A673 (cell line): ENCODE measurements around the gene SEC23A.

ENCODE experiments used
- EZH2 ChIP-seq: fragments of 200-600 bp; sonication (generic); IDR thresholded peaks from 2 replicates; pipeline ENCODE4 v1.6.1; 2017; ENCODE audit warnings: borderline replicate concordance, low read depth, mild to moderate bottlenecking, mixed read lengths, antibody characterized with exemption, low read length; ENCODE audit not compliant: poor library complexity, severe bottlenecking
- TF ChIP-seq, protein P1 (sequence below): fragments of 300-800, 200-600 bp; sonication (generic); conservative IDR thresholded peaks from 2 replicates; pipeline ENCODE4 v1.5.1; 2017; ENCODE audit warnings: low read depth, mild to moderate bottlenecking, antibody characterized with exemption, low read length, moderate library complexity, mixed read lengths

DNA sequence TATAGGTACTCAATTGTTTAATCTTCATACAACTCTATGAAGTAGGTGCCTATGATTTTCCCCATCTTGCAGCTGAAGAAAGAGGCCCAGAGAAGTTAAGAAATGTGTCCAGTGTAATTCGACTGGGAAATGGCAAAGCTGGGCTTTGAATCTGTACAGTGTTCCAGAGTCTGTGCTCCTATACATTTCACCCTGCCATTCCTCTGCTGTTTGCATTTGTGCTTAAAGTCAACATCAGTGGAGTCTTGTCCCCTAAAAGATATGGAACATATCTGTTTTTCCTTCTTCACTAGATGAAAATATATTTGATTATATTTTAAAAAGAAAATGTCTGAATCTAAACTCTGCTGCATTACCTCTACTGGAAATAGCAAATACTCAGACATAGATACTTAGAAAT lies 88.6 kb downstream of the SEC23A start:
- TF ChIP-seq, protein P1, sequence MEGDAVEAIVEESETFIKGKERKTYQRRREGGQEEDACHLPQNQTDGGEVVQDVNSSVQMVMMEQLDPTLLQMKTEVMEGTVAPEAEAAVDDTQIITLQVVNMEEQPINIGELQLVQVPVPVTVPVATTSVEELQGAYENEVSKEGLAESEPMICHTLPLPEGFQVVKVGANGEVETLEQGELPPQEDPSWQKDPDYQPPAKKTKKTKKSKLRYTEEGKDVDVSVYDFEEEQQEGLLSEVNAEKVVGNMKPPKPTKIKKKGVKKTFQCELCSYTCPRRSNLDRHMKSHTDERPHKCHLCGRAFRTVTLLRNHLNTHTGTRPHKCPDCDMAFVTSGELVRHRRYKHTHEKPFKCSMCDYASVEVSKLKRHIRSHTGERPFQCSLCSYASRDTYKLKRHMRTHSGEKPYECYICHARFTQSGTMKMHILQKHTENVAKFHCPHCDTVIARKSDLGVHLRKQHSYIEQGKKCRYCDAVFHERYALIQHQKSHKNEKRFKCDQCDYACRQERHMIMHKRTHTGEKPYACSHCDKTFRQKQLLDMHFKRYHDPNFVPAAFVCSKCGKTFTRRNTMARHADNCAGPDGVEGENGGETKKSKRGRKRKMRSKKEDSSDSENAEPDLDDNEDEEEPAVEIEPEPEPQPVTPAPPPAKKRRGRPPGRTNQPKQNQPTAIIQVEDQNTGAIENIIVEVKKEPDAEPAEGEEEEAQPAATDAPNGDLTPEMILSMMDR = no peak
- no peak for TF ChIP-seq EZH2
